ENCODE measurements around the gene AKAP6. TPM values are rescaled to one million over a fixed set of nuclear protein-coding genes. Genes with fewer than 3 reads are reported as not detected.

The AKAP6 gene
- total RNA-seq, 1 experiment from 2014 or later: 1.9 TPM

GRCh38 chr14:32399920-32400319, 70.8 kb downstream of the AKAP6 start:
- TF ChIP-seq MAX (IDR thresholded peaks at IDR 0.05): no peak

GRCh38 chr14:32400480-32400879, 71.4 kb downstream of the AKAP6 start:
- no peaks in the 10 kb centered on the region for H3K9me2 ChIP-seq (ENCODE audit: insufficient read depth)
- ChIA-PET POLR2A (no interaction called here), CTCF (no interaction called here), RAD21 (ENCODE audit: low non-redundant PET in 1 of 2, low total read pairs in 2 of 2, uncharacterized antibody in 2 of 2, unreplicated experiment in 2 of 2) (no interaction called here)
- no peak overlapping the region for H3K4me2 ChIP-seq (ENCODE audit: low read length)
- H3K79me2 ChIP-seq (ENCODE audit: insufficient read depth, low read length): no peaks in the 10 kb centered on the region
- H3K36me3 ChIP-seq (ENCODE audit: control insufficient read depth in 1 of 2, insufficient read depth in 2 of 2, low read length in 2 of 2): no peaks in the 10 kb centered on the region
- intact Hi-C loops (cut with micrococcal nuclease): no loop called here
- no TSS peak for BruUV-seq (replicated peaks)
- no peaks in the 10 kb centered on the region for H3K27me3 ChIP-seq (ENCODE audit: insufficient read depth, low read length)
- no peak overlapping the region for H3K9ac ChIP-seq (ENCODE audit: low read length)
- no peak overlapping the region for H2AFZ ChIP-seq (ENCODE audit: low read depth, low read length, poor library complexity, severe bottlenecking)
- no peaks in the 10 kb centered on the region for H3K9me3 ChIP-seq (ENCODE audit: control insufficient read depth in 1 of 2, insufficient read depth in 1 of 2, low read depth in 1 of 2, low read length in 2 of 2)
- no peak for DNase-seq (ENCODE audit: low read depth, low spot score)
- ATAC-seq: no peak
- no peaks in the 10 kb centered on the region for H3K4me1 ChIP-seq (ENCODE audit: control insufficient read depth in 1 of 2, insufficient read depth in 2 of 2, low read length in 2 of 2)
- no peak overlapping the region for H3K4me3 ChIP-seq (replicated peaks in 1 of 2; ENCODE audit: low read depth in 1 of 2, low read length in 2 of 2)
- no peaks in the 10 kb centered on the region for H4K20me1 ChIP-seq (ENCODE audit: insufficient read depth)
- no peak overlapping the region for H3K27ac ChIP-seq (ENCODE audit: low read depth, low read length)
- no peak for TF ChIP-seq EZH2phosphoT487 (IDR thresholded peaks at IDR 0.05; ENCODE audit: borderline replicate concordance)
- TF ChIP-seq CBX3 (IDR thresholded peaks at IDR 0.05; ENCODE audit: low read depth): no peak
- no peak for TF ChIP-seq POLR2A (IDR thresholded peaks at IDR 0.05; ENCODE audit: borderline replicate concordance, extremely low read depth, insufficient read depth, insufficient read length)
- TF ChIP-seq SP1 (IDR thresholded peaks at IDR 0.05; ENCODE audit: low read depth): no peak
- TF ChIP-seq, protein P1, sequence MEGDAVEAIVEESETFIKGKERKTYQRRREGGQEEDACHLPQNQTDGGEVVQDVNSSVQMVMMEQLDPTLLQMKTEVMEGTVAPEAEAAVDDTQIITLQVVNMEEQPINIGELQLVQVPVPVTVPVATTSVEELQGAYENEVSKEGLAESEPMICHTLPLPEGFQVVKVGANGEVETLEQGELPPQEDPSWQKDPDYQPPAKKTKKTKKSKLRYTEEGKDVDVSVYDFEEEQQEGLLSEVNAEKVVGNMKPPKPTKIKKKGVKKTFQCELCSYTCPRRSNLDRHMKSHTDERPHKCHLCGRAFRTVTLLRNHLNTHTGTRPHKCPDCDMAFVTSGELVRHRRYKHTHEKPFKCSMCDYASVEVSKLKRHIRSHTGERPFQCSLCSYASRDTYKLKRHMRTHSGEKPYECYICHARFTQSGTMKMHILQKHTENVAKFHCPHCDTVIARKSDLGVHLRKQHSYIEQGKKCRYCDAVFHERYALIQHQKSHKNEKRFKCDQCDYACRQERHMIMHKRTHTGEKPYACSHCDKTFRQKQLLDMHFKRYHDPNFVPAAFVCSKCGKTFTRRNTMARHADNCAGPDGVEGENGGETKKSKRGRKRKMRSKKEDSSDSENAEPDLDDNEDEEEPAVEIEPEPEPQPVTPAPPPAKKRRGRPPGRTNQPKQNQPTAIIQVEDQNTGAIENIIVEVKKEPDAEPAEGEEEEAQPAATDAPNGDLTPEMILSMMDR (IDR thresholded peaks at IDR 0.05 in 2 of 3, conservative IDR thresholded peaks at IDR 0.05 in 1 of 3; ENCODE audit: borderline replicate concordance in 1 of 3, insufficient read depth in 1 of 3, low read depth in 2 of 3, low read length in 2 of 3): no peak
- no peak for TF ChIP-seq CEBPB (IDR thresholded peaks at IDR 0.05; ENCODE audit: low read depth)
- TF ChIP-seq ELF1 (IDR thresholded peaks at IDR 0.05; ENCODE audit: borderline replicate concordance, low read depth): no peak
- TF ChIP-seq SRF (IDR thresholded peaks at IDR 0.05; ENCODE audit: low read depth): no peak
- no peak for TF ChIP-seq POLR2AphosphoS5 (IDR thresholded peaks at IDR 0.05; ENCODE audit: low read depth, low read length)
- no peak for TF ChIP-seq JUND (IDR thresholded peaks at IDR 0.05)
- no peak for TF ChIP-seq YY1 (IDR thresholded peaks at IDR 0.05; ENCODE audit: extremely low read depth, insufficient replicate concordance, low read depth, low read length)
- no peak for TF ChIP-seq FOSL1 (IDR thresholded peaks at IDR 0.05; ENCODE audit: low read depth)
- TF ChIP-seq, protein P2, sequence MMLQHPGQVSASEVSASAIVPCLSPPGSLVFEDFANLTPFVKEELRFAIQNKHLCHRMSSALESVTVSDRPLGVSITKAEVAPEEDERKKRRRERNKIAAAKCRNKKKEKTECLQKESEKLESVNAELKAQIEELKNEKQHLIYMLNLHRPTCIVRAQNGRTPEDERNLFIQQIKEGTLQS (IDR thresholded peaks at IDR 0.05): no peak
- TF ChIP-seq MAX (IDR thresholded peaks at IDR 0.05): no peak
- no peak for TF ChIP-seq TCF7L2 (IDR thresholded peaks at IDR 0.05; ENCODE audit: borderline replicate concordance, extremely low read depth, insufficient read depth, insufficient read length)
- TF ChIP-seq ZNF274 (IDR thresholded peaks at IDR 0.05; ENCODE audit: low read depth, low read length): no peak
- TF ChIP-seq ZFX (IDR thresholded peaks at IDR 0.05): no peak

More at GRCh38 chr14:32399920-32400319, 70.8 kb downstream of the AKAP6 start:
- no peak for ATAC-seq
- H3K27ac ChIP-seq (ENCODE audit: low read depth, low read length): no peak overlapping the region
- H3K36me3 ChIP-seq (ENCODE audit: control insufficient read depth in 1 of 2, insufficient read depth in 2 of 2, low read length in 2 of 2): no peaks in the 10 kb centered on the region
- CTCF ChIA-PET: interaction anchor here (0.9 to 1.3 kb wide), 2 partner anchors 17 to 70 kb away, joined by 3 read pairs; no protein-coding TSS in a partner anchor
- no peaks in the 10 kb centered on the region for H3K4me1 ChIP-seq (ENCODE audit: control insufficient read depth in 1 of 2, insufficient read depth in 2 of 2, low read length in 2 of 2)
- H3K4me3 ChIP-seq (replicated peaks in 1 of 2; ENCODE audit: low read depth in 1 of 2, low read length in 2 of 2): no peak overlapping the region
- no peaks in the 10 kb centered on the region for H4K20me1 ChIP-seq (ENCODE audit: insufficient read depth)
- RAD21 ChIA-PET (ENCODE audit: low non-redundant PET in 1 of 2, low total read pairs in 2 of 2, uncharacterized antibody in 2 of 2, unreplicated experiment in 2 of 2): no interaction called here
- POLR2A ChIA-PET: no interaction called here
- H3K79me2 ChIP-seq (ENCODE audit: insufficient read depth, low read length): no peaks in the 10 kb centered on the region
- no TSS peak for BruUV-seq (replicated peaks)
- no peaks in the 10 kb centered on the region for H3K27me3 ChIP-seq (ENCODE audit: insufficient read depth, low read length)
- H3K9me2 ChIP-seq (ENCODE audit: insufficient read depth): no peaks in the 10 kb centered on the region
- DNase-seq (ENCODE audit: low read depth, low spot score): no peak
- H3K9ac ChIP-seq (ENCODE audit: low read length): no peak overlapping the region
- intact Hi-C loops (cut with micrococcal nuclease): no loop called here
- no peak overlapping the region for H2AFZ ChIP-seq (ENCODE audit: low read depth, low read length, poor library complexity, severe bottlenecking)
- no peak overlapping the region for H3K4me2 ChIP-seq (ENCODE audit: low read length)
- H3K9me3 ChIP-seq (ENCODE audit: control insufficient read depth in 1 of 2, insufficient read depth in 1 of 2, low read depth in 1 of 2, low read length in 2 of 2): no peaks in the 10 kb centered on the region
